BLaER1 (cell line): Measurements from ENCODE around the gene NR1H4.

Experiments used
- H3K27ac ChIP-seq: shearing (Covaris generic); formaldehyde crosslinking; 2 replicates; pipeline ENCODE4 v1.8.1; 2022
- H3K27me3 ChIP-seq: shearing (Covaris generic); formaldehyde crosslinking; 2 replicates; pipeline ENCODE4 v1.8.1; 2022
- H3K36me3 ChIP-seq: shearing (Covaris generic); formaldehyde crosslinking; 2 replicates; pipeline ENCODE4 v1.8.1; 2022
- H3K4me1 ChIP-seq: shearing (Covaris generic); formaldehyde crosslinking; 2 replicates; pipeline ENCODE4 v1.8.1; 2022
- H3K4me2 ChIP-seq: shearing (Covaris generic); formaldehyde crosslinking; 2 replicates; pipeline ENCODE4 v1.8.1; 2022
- H3K4me3 ChIP-seq: shearing (Covaris generic); formaldehyde crosslinking; 2 replicates; pipeline ENCODE4 v1.8.1; 2022
- H3K9ac ChIP-seq: shearing (Covaris generic); formaldehyde crosslinking; 2 replicates; pipeline ENCODE4 v1.8.1; 2022
- H3K9me3 ChIP-seq: shearing (Covaris generic); formaldehyde crosslinking; 2 replicates; pipeline ENCODE4 v1.8.1; 2022
- H4K20me1 ChIP-seq: shearing (Covaris generic); formaldehyde crosslinking; 2 replicates; pipeline ENCODE4 v1.8.1; 2022
- Cebpa-rat ChIP-seq: shearing (Covaris generic); IDR thresholded peaks from 2 replicates; pipeline ENCODE4 v1.8.1; 2022

NR1H4 gene

DNA sequence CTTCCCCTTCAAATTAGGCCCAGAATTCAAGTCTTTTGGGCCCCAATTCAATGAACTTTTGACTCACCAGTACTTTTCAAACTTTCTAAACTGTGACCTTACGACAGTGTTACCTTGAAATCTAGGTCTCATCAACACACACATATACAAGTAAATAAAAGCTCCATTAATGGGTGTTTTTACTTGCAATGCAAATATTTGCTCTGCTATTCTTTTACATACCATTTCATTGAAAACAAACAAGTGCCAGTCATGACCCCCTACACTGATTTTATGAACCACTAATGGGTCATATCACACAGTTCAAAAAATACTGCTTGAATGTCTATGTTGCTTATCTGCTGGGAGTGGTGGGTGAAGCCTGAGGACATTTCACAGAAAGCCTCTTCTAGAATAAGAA, 9.1 kb upstream of the NR1H4 start:
- Histone ChIP-seq H3K4me2 (no peak overlapping the region), H3K9me3 (no peaks in the 10 kb centered on the region), H4K20me1 (no peaks in the 10 kb centered on the region), H3K36me3 (no peaks in the 10 kb centered on the region), H3K27me3 (no peaks in the 10 kb centered on the region), H3K4me3 (no peak overlapping the region), H3K27ac (no peak overlapping the region), H3K4me1 (no peaks in the 10 kb centered on the region), H3K9ac (no peak overlapping the region)
- no peak for TF ChIP-seq Cebpa-rat

GRCh38 chr12:100468126-100468525, 5.5 kb upstream of the NR1H4 start:
- Histone ChIP-seq H3K27ac (no peak overlapping the region), H3K4me3 (no peak overlapping the region), H3K27me3 (no peaks in the 10 kb centered on the region), H3K4me2 (no peak overlapping the region), H3K4me1 (no peaks in the 10 kb centered on the region), H3K36me3 (no peaks in the 10 kb centered on the region), H4K20me1 (no peaks in the 10 kb centered on the region), H3K9me3 (no peaks in the 10 kb centered on the region), H3K9ac (no peak overlapping the region)
- no peak for TF ChIP-seq Cebpa-rat

- H3K27ac ChIP-seq = no peak overlapping the region
- no peaks in the 10 kb centered on the region for H3K27me3 ChIP-seq
- no peak overlapping the region for H3K4me2 ChIP-seq
- no peak overlapping the region for H3K9ac ChIP-seq
- no peaks in the 10 kb centered on the region for H4K20me1 ChIP-seq
- no peaks in the 10 kb centered on the region for H3K4me1 ChIP-seq
- H3K9me3 ChIP-seq = no peaks in the 10 kb centered on the region
- TF ChIP-seq Cebpa-rat = no peak
- no peaks in the 10 kb centered on the region for H3K36me3 ChIP-seq
- H3K4me3 ChIP-seq = no peak overlapping the region
Measured at GRCh38 chr12:100472325-100472724, 1.3 kb upstream of the NR1H4 start.

- Histone ChIP-seq H3K4me2 (no peak overlapping the region), H4K20me1 (no peaks in the 10 kb centered on the region), H3K9me3 (no peaks in the 10 kb centered on the region), H3K36me3 (no peaks in the 10 kb centered on the region), H3K27ac (no peak overlapping the region), H3K9ac (no peak overlapping the region), H3K27me3 (no peaks in the 10 kb centered on the region), H3K4me3 (no peak overlapping the region), H3K4me1 (no peaks in the 10 kb centered on the region)
- no peak for TF ChIP-seq Cebpa-rat
Measured at GRCh38 chr12:100473050-100473715, 483 bp upstream of the NR1H4 start.

- Histone ChIP-seq H3K27me3 (no peaks in the 10 kb centered on the region), H3K27ac (no peak overlapping the region), H3K4me3 (no peak overlapping the region), H3K36me3 (no peaks in the 10 kb centered on the region), H3K9ac (no peak overlapping the region), H4K20me1 (no peaks in the 10 kb centered on the region), H3K9me3 (no peaks in the 10 kb centered on the region), H3K4me2 (no peak overlapping the region), H3K4me1 (no peaks in the 10 kb centered on the region)
- no peak for TF ChIP-seq Cebpa-rat
Measured at GRCh38 chr12:100474617-100475016, 951 bp downstream of the NR1H4 start.

DNA sequence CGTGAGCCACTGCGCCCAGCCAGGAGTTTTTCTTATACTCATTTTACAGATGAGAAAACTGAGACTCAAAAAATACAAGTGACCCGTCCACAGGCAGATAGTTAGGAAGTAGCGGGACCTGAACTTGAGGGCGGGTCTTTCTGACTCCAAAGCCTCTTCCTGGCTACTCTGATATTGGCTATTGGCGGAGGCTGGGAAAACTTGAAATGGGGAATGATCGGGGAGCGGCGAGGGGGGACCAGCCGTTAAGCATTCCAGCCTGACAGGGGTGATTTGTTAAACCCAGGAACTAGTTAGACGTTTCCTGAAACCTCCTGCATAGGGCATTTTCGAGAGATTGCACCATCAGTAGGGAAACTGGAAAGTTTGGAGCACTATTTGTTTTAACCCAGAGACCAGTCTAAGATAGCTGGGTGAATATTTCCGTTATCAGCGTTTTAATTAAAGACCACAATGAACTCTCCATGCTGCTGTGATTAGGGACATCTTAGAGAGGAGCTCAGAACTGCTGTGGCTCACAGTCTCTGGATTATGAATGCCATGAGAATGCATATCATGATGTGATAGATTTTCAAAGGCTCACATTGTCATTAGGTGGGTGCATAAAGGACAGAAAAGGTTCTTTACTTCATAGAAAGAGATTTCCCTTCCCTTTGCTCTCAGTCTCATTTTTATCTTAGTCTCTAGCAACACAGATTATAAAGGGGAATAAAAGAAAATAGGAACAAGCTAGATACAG, 2.5 kb downstream of the NR1H4 start:
- Histone ChIP-seq H3K9ac (no peak overlapping the region), H4K20me1 (no peaks in the 10 kb centered on the region), H3K4me1 (no peaks in the 10 kb centered on the region), H3K9me3 (no peaks in the 10 kb centered on the region), H3K4me2 (no peak overlapping the region), H3K27me3 (no peaks in the 10 kb centered on the region), H3K4me3 (no peak overlapping the region), H3K36me3 (no peaks in the 10 kb centered on the region), H3K27ac (no peak overlapping the region)
- no peak for TF ChIP-seq Cebpa-rat

GRCh38 chr12:100481021-100481420, 7.4 kb downstream of the NR1H4 start:
- Histone ChIP-seq H3K27ac (no peak overlapping the region), H4K20me1 (no peaks in the 10 kb centered on the region), H3K9me3 (no peaks in the 10 kb centered on the region), H3K27me3 (no peaks in the 10 kb centered on the region), H3K4me1 (peaks cover 9% of the 10 kb centered on the region), H3K4me3 (no peak overlapping the region), H3K36me3 (no peaks in the 10 kb centered on the region), H3K4me2 (no peak overlapping the region), H3K9ac (no peak overlapping the region)
- no peak for TF ChIP-seq Cebpa-rat

DNA sequence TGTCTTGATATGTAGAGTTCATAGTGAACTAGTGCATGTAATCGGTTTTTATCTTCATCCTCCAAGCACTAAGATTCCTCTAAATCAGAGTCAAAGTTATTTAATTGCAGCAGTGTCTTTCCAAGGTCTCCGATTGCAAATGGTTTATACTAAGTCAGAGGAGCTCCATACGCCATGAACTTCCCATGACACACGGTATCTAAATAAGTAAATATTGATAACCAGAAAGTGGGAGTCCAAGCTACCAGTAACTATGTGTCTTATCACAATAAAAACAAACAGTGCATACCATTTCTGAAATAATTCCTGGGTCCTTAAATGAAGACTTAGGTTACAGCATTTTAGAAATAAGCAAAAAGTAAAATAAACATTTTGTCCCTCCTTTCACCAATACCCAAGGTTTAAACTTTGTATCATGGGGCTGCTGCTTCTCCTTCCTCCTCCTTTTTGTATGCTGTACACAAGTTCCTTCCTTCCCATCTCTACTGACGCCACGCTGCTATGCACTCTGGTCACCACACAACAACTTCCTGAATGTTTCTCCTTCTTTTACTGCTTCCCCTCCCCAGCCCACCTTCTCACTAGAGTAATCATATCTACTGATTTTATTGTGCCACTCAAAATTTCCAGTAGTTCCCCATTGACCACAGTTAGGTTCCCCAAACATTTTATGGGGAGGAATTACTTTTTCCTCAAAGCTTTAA, 10.7 kb downstream of the NR1H4 start:
- no peak for TF ChIP-seq Cebpa-rat
- Histone ChIP-seq H3K27me3 (no peaks in the 10 kb centered on the region), H3K9ac (no peak overlapping the region), H3K27ac (no peak overlapping the region), H3K4me1 (peaks cover 9% of the 10 kb centered on the region), H3K36me3 (no peaks in the 10 kb centered on the region), H4K20me1 (no peaks in the 10 kb centered on the region), H3K4me3 (no peak overlapping the region), H3K4me2 (peak overlapping the region; percentile 34), H3K9me3 (no peaks in the 10 kb centered on the region)

- Histone ChIP-seq H3K27ac (no peak overlapping the region), H3K4me3 (no peak overlapping the region), H4K20me1 (no peaks in the 10 kb centered on the region), H3K9ac (no peak overlapping the region), H3K4me2 (peak overlapping the region; percentile 34; the same call in 1 of the 2 replicates), H3K4me1 (peaks cover 9% of the 10 kb centered on the region), H3K36me3 (no peaks in the 10 kb centered on the region), H3K27me3 (no peaks in the 10 kb centered on the region), H3K9me3 (no peaks in the 10 kb centered on the region)
- TF ChIP-seq Cebpa-rat = no peak
Measured at GRCh38 chr12:100484891-100485471, 11.3 kb downstream of the NR1H4 start.

DNA sequence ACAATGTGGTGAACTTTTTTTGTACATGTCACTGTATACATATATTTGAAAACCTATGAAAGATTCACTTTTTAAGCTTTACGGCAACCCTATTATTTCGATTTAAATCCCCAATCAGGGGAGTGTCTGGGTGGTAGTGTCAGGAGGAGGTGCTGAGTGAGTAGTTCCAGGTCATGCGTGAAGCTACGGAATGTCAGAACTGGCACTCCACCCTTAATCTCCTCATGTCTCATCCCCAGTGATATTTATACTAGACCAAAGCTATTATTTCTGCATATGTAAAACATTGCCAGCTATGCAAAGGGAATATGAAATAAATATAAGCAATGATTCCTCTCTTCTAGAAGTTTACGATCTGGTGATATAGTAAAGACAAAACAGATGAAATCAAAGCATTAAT, 12.3 kb downstream of the NR1H4 start:
- no peaks in the 10 kb centered on the region for H3K9me3 ChIP-seq
- TF ChIP-seq Cebpa-rat = no peak
- H4K20me1 ChIP-seq = no peaks in the 10 kb centered on the region
- H3K27me3 ChIP-seq = no peaks in the 10 kb centered on the region
- no peak overlapping the region for H3K27ac ChIP-seq
- peaks cover 9% of the 10 kb centered on the region for H3K4me1 ChIP-seq
- no peak overlapping the region for H3K4me2 ChIP-seq
- H3K9ac ChIP-seq = no peak overlapping the region
- no peak overlapping the region for H3K4me3 ChIP-seq
- no peaks in the 10 kb centered on the region for H3K36me3 ChIP-seq
